Measurements from ENCODE around the gene PRXL2A.

GRCh38 chr10:80444124-80444523 is 35.8 kb downstream of the PRXL2A start:
- TF ChIP-seq CTCF (IDR thresholded peaks at IDR 0.05) (no peak), POLR2A (IDR thresholded peaks at IDR 0.05; ENCODE audit: low read depth) (no peak), EP300 (IDR thresholded peaks at IDR 0.05) (no peak)
